HCT116 (cell line): ENCODE results near the gene AASS. TPM values are rescaled to one million over a fixed set of nuclear protein-coding genes. Genes with fewer than 3 reads are reported as not detected.

Experiments used
- ATAC-seq: fragments of 200-7000 bp; cut with Tn5 transposase; 2 replicates; pipeline ENCODE4 v1.9.1; 2020; ENCODE audit warnings: mild to moderate bottlenecking, moderate library complexity
- BruUV-seq: library from RNA; stranded (reverse); fragments of 400-500 nt; replicated peaks from 2 replicates; lab custom pipeline; 2021; lab: Mats Ljungman, UMichigan
- CTCF ChIA-PET: fragments of 300-600 bp; sonication (Branson Sonifier 250); formaldehyde crosslinking; loops from one replicate; lab custom pipeline; 2021; ENCODE audit warnings: antibody characterized with exemption; lab: Charles Lee
- POLR2A ChIA-PET: fragments of 300-600, 350-600 bp; sonication (Branson Sonifier 250); formaldehyde crosslinking; loops from one replicate; lab custom pipeline; 2021; ENCODE audit warnings: antibody characterized with exemption; lab: Charles Lee
- RAD21 ChIA-PET, 2 experiments: fragments of 300-600 bp; sonication (Branson Sonifier 250); formaldehyde crosslinking; loops; one replicate each; lab custom pipeline; 2023; ENCODE audit warnings: low total read pairs in 2 of 2; ENCODE audit not compliant: uncharacterized antibody in 2 of 2, unreplicated experiment in 2 of 2, low non-redundant PET in 1 of 2; lab: Charles Lee
- DNase-seq: peaks from one replicate; pipeline ENCODE4 v3.0.0-alpha.2; 2010; ENCODE audit warnings: low read depth, low spot score
- H2AFZ ChIP-seq: fragments of 200-600 bp; shearing (Covaris generic), sonication (generic); 2 replicates; pipeline ENCODE4 v1.6.1; 2017; ENCODE audit warnings: low read depth, mixed run types, mixed read lengths, antibody characterized with exemption, low read length; ENCODE audit not compliant: poor library complexity, severe bottlenecking
- H3K27ac ChIP-seq: 2 replicates; pipeline ENCODE4 v1.5.1; 2012; ENCODE audit warnings: low read depth, low read length
- H3K27me3 ChIP-seq: fragments of 200-600 bp; sonication (generic); 2 replicates; pipeline ENCODE4 v1.6.1; 2016; ENCODE audit warnings: mixed run types, low read length, mixed read lengths; ENCODE audit not compliant: insufficient read depth
- H3K36me3 ChIP-seq, 2 experiments: fragments of 200-500 bp in 1 of 2; fragments of 200-600 bp in 1 of 2; sonication (Bioruptor generic) in 1 of 2; sonication (generic) in 1 of 2; 2 replicates each; pipeline versions ENCODE4 v1.5.1 to v1.6.1; 2014 to 2016; ENCODE audit warnings: low read length in 2 of 2, inconsistent platforms in 1 of 2, mixed read lengths in 1 of 2, mixed run types in 1 of 2; ENCODE audit not compliant: insufficient read depth in 2 of 2, control insufficient read depth in 1 of 2
- H3K4me1 ChIP-seq, 2 experiments: fragments of 200-600 bp in 1 of 2; sonication (generic) in 1 of 2; 2 replicates each; pipeline versions ENCODE4 v1.5.1 to v1.6.1; 2012 to 2017; ENCODE audit warnings: low read length in 2 of 2, inconsistent platforms in 1 of 2, mild to moderate bottlenecking in 1 of 2, mixed read lengths in 1 of 2, mixed run types in 1 of 2, moderate library complexity in 1 of 2; ENCODE audit not compliant: insufficient read depth in 2 of 2, control insufficient read depth in 1 of 2
- H3K4me2 ChIP-seq: fragments of 200-600 bp; sonication (generic); 2 replicates; pipeline ENCODE4 v1.6.1; 2017; ENCODE audit warnings: mixed run types, low read length, mixed read lengths
- H3K4me3 ChIP-seq, 2 experiments: fragments of 200-600 bp in 1 of 2; sonication (generic) in 1 of 2; replicated peaks in 1 of 2; 2 replicates each; pipeline ENCODE4 v1.5.1; 2011 to 2016; ENCODE audit warnings: low read length in 2 of 2, control low read depth in 1 of 2, low read depth in 1 of 2, mild to moderate bottlenecking in 1 of 2, mixed read lengths in 1 of 2, mixed run types in 1 of 2
- H3K79me2 ChIP-seq: fragments of 200-600 bp; sonication (generic); 2 replicates; pipeline ENCODE4 v1.6.1; 2017; ENCODE audit warnings: mild to moderate bottlenecking, mixed run types, low read length, moderate library complexity, mixed read lengths; ENCODE audit not compliant: insufficient read depth
- H3K9ac ChIP-seq: fragments of 200-600 bp; sonication (generic); 2 replicates; pipeline ENCODE4 v1.6.1; 2016; ENCODE audit warnings: low read length, mixed read lengths
- H3K9me2 ChIP-seq: fragments of 200-600 bp; sonication (generic), shearing (Covaris generic); 2 replicates; pipeline ENCODE4 v1.6.1; 2017; ENCODE audit warnings: mixed run types, mild to moderate bottlenecking, moderate library complexity; ENCODE audit not compliant: insufficient read depth
- H3K9me3 ChIP-seq, 2 experiments: fragments of 200-500 bp in 1 of 2; fragments of 200-600 bp in 1 of 2; sonication (Bioruptor generic) in 1 of 2; sonication (generic) in 1 of 2; 2 replicates each; pipeline ENCODE4 v1.6.1; 2014 to 2017; ENCODE audit warnings: low read length in 2 of 2, mixed read lengths in 2 of 2, inconsistent platforms in 1 of 2, low read depth in 1 of 2, mild to moderate bottlenecking in 1 of 2, mixed run types in 1 of 2, moderate library complexity in 1 of 2; ENCODE audit not compliant: control insufficient read depth in 1 of 2, insufficient read depth in 1 of 2
- H4K20me1 ChIP-seq: fragments of 200-600 bp; sonication (generic), shearing (Covaris generic); 2 replicates; pipeline ENCODE4 v1.6.1; 2017; ENCODE audit warnings: mixed run types, mild to moderate bottlenecking, moderate library complexity; ENCODE audit not compliant: insufficient read depth
- ATF3 ChIP-seq: IDR thresholded peaks from 2 replicates; pipeline ENCODE4 v1.6.1; 2012
- CBX3 ChIP-seq: IDR thresholded peaks from 2 replicates; pipeline ENCODE4 v1.6.1; 2012; ENCODE audit warnings: low read depth
- CEBPB ChIP-seq: IDR thresholded peaks from 2 replicates; pipeline ENCODE4 v1.6.1; 2012; ENCODE audit warnings: low read depth
- EGR1 ChIP-seq: IDR thresholded peaks from 2 replicates; pipeline ENCODE4 v1.6.1; 2012; ENCODE audit warnings: low read depth
- ELF1 ChIP-seq: IDR thresholded peaks from 2 replicates; pipeline ENCODE4 v1.6.1; 2012; ENCODE audit warnings: low read depth, borderline replicate concordance
- EZH2 ChIP-seq: fragments of 200-600 bp; sonication (generic); IDR thresholded peaks from 2 replicates; pipeline ENCODE4 v1.6.1; 2017; ENCODE audit warnings: antibody characterized with exemption, mixed run types
- FOSL1 ChIP-seq: IDR thresholded peaks from 2 replicates; pipeline ENCODE4 v1.6.1; 2012; ENCODE audit warnings: low read depth
- JUND ChIP-seq: IDR thresholded peaks from 2 replicates; pipeline ENCODE4 v1.6.1; 2012
- MAX ChIP-seq: IDR thresholded peaks from 2 replicates; pipeline ENCODE4 v1.6.1; 2012
- POLR2A ChIP-seq: IDR thresholded peaks from 2 replicates; pipeline ENCODE4 v1.7.0; 2011; ENCODE audit warnings: borderline replicate concordance; ENCODE audit not compliant: insufficient read depth, insufficient read length; ENCODE audit errors: extremely low read depth
- POLR2AphosphoS5 ChIP-seq: IDR thresholded peaks from 2 replicates; pipeline ENCODE4 v1.6.1; 2011; ENCODE audit warnings: mild to moderate bottlenecking, low read depth, low read length, moderate library complexity
- RAD21 ChIP-seq: IDR thresholded peaks from 2 replicates; pipeline ENCODE4 v1.6.1; 2012; ENCODE audit warnings: low read depth, mild to moderate bottlenecking
- REST ChIP-seq: IDR thresholded peaks from 2 replicates; pipeline ENCODE4 v1.6.1; 2012; ENCODE audit warnings: low read depth
- SP1 ChIP-seq: IDR thresholded peaks from 2 replicates; pipeline ENCODE4 v1.6.1; 2012; ENCODE audit warnings: low read depth
- SRF ChIP-seq: IDR thresholded peaks from 2 replicates; pipeline ENCODE4 v1.6.1; 2012; ENCODE audit warnings: low read depth
- TCF7L2 ChIP-seq: IDR thresholded peaks from 2 replicates; pipeline ENCODE4 v1.7.0; 2011; ENCODE audit warnings: borderline replicate concordance, inconsistent platforms; ENCODE audit not compliant: insufficient read depth, insufficient read length; ENCODE audit errors: extremely low read depth
- YY1 ChIP-seq: IDR thresholded peaks from 2 replicates; pipeline ENCODE4 v1.6.1; 2011; ENCODE audit warnings: low read length, low read depth, moderate library complexity, mild to moderate bottlenecking; ENCODE audit not compliant: insufficient replicate concordance; ENCODE audit errors: extremely low read depth
- ZBTB33 ChIP-seq: IDR thresholded peaks from 2 replicates; pipeline ENCODE4 v1.6.1; 2011; ENCODE audit warnings: mild to moderate bottlenecking, low read length, moderate library complexity; ENCODE audit not compliant: insufficient replicate concordance; ENCODE audit errors: extremely low read depth
- ZFX ChIP-seq: fragments of 450-650 bp; IDR thresholded peaks from 2 replicates; pipeline ENCODE4 v1.6.1; 2017
- ZNF274 ChIP-seq: fragments of 200-500 bp; sonication (Bioruptor generic); IDR thresholded peaks from 2 replicates; pipeline ENCODE4 v1.6.1; 2014; ENCODE audit warnings: mild to moderate bottlenecking, low read depth, low read length, inconsistent platforms
- intact Hi-C: fragments of 100-400 bp; cut with micrococcal nuclease; formaldehyde crosslinking; loops from 2 replicates; pipeline ENCODE4 v1.10.0; 2022
- total RNA-seq: library from RNA; stranded (reverse); gene quantifications from one replicate; pipeline ENCODE4 v1.2.1, GENCODE V29; 2021; ENCODE audit not compliant: unreplicated experiment

The AASS gene
- total RNA-seq, 1 experiment from 2014 or later = 5.1 TPM

- Histone ChIP-seq H3K4me1 (no peaks in the 10 kb centered on the region), H3K9ac (no peak overlapping the region), H3K36me3 (no peaks in the 10 kb centered on the region), H3K79me2 (no peaks in the 10 kb centered on the region), H3K9me3 (no peaks in the 10 kb centered on the region), H3K4me2 (no peak overlapping the region), H3K4me3 (no peak overlapping the region), H2AFZ (no peak overlapping the region), H4K20me1 (no peaks in the 10 kb centered on the region), H3K27ac (no peak overlapping the region), H3K27me3 (no peaks in the 10 kb centered on the region), H3K9me2 (no peaks in the 10 kb centered on the region)
- DNase-seq (no peak), ATAC-seq (no peak)
- CTCF ChIA-PET = no interaction called here
- intact Hi-C loops = no loop called here
- RAD21 ChIA-PET = no interaction called here
- TF ChIP-seq TCF7L2 (no peak), EGR1 (no peak), ZFX (no peak), RAD21 (no peak), ZBTB33 (no peak), CBX3 (no peak), JUND (no peak), FOSL1 (no peak), ZNF274 (no peak), ATF3 (no peak), SP1 (no peak), POLR2A (no peak), SRF (no peak), REST (no peak), POLR2AphosphoS5 (no peak), CEBPB (no peak), ELF1 (no peak), EZH2 (no peak), YY1 (no peak), MAX (no peak)
- BruUV-seq = no TSS peak
- POLR2A ChIA-PET = no interaction called here
These were observed 71.8 kb downstream of the AASS start for GRCh38 chr7:122072272-122072671.
